ENCODE measurements around the gene LEKR1. TPM values are rescaled to one million over a fixed set of nuclear protein-coding genes. Genes with fewer than 3 reads are reported as not detected.

The LEKR1 gene
- total RNA-seq, 1 experiment from 2014 or later = 1.3 TPM

DNA sequence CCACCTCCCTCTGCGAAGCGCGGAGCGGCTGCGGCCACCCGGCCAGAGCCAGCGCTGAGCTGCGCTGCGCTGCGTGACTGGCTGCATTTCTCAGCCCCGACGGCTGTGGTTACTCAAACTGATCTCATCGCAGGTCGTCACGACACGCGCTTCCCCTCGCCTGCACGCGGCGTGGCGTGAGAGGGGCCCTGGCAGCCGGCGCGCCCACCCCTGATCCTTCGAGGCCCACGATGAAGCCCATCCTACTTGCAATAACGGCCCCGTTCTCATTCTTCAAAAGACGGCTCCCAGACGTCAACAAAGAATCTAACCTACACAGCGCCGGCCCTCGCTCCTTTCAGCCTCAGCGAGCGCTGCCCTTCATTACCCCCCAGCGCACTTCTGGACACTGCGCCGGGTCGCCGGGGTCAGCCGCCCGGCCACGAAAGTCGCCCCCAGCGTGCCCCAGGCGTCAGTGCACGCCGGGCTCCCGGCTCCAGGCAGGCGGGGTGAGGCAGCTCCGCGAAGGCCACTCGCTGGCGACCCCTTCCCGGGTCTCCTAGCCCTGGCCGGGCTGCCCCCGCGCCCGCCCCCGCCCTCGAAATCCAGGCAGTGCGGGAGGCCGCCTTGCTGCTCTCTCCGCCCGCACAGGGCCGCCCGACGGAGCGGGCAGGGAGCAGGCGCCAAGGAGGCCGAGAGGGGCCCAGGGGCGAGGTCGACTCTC, 9.9 kb upstream of the LEKR1 start:
- no peaks in the 10 kb centered on the region for H3K9me3 Mint-ChIP-seq (ENCODE audit: unreplicated experiment)
- POLR2A ChIA-PET = interaction anchor here (1.1 to 8.0 kb wide), 3 partner anchors 34 to 270 kb away, joined by 3 to 103 read pairs (median 4); partner anchors contain the start of gene TIPARP
- H3K4me1 Mint-ChIP-seq (ENCODE audit: insufficient read depth, unreplicated experiment) = peaks cover 41% of the 10 kb centered on the region
- H3K27me3 Mint-ChIP-seq (ENCODE audit: insufficient read depth, unreplicated experiment) = no peaks in the 10 kb centered on the region
- peak overlapping the region; percentile 82 for H3K4me3 Mint-ChIP-seq (ENCODE audit: unreplicated experiment)
- CTCF ChIA-PET = interaction anchor here (0.7 kb wide), 1 partner anchor 311 kb away, joined by 3 read pairs; no protein-coding TSS in a partner anchor
- BruUV-seq (replicated peaks) = no TSS peak
- peak overlapping the region; percentile 95 for H3K27ac Mint-ChIP-seq (ENCODE audit: low read depth, unreplicated experiment)
- H3K36me3 Mint-ChIP-seq (ENCODE audit: insufficient read depth, unreplicated experiment) = peaks cover 6% of the 10 kb centered on the region
- TF ChIP-seq, protein P1, sequence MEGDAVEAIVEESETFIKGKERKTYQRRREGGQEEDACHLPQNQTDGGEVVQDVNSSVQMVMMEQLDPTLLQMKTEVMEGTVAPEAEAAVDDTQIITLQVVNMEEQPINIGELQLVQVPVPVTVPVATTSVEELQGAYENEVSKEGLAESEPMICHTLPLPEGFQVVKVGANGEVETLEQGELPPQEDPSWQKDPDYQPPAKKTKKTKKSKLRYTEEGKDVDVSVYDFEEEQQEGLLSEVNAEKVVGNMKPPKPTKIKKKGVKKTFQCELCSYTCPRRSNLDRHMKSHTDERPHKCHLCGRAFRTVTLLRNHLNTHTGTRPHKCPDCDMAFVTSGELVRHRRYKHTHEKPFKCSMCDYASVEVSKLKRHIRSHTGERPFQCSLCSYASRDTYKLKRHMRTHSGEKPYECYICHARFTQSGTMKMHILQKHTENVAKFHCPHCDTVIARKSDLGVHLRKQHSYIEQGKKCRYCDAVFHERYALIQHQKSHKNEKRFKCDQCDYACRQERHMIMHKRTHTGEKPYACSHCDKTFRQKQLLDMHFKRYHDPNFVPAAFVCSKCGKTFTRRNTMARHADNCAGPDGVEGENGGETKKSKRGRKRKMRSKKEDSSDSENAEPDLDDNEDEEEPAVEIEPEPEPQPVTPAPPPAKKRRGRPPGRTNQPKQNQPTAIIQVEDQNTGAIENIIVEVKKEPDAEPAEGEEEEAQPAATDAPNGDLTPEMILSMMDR (IDR thresholded peaks at IDR 0.05; ENCODE audit: unreplicated experiment) = no peak
- peak; percentile 27 for DNase-seq (ENCODE audit: unreplicated experiment)
- intact Hi-C loops (cut with micrococcal nuclease) = loop anchor here (5.0 kb wide), 2 partner anchors 124 to 316 kb away; no protein-coding TSS in a partner anchor

DNA sequence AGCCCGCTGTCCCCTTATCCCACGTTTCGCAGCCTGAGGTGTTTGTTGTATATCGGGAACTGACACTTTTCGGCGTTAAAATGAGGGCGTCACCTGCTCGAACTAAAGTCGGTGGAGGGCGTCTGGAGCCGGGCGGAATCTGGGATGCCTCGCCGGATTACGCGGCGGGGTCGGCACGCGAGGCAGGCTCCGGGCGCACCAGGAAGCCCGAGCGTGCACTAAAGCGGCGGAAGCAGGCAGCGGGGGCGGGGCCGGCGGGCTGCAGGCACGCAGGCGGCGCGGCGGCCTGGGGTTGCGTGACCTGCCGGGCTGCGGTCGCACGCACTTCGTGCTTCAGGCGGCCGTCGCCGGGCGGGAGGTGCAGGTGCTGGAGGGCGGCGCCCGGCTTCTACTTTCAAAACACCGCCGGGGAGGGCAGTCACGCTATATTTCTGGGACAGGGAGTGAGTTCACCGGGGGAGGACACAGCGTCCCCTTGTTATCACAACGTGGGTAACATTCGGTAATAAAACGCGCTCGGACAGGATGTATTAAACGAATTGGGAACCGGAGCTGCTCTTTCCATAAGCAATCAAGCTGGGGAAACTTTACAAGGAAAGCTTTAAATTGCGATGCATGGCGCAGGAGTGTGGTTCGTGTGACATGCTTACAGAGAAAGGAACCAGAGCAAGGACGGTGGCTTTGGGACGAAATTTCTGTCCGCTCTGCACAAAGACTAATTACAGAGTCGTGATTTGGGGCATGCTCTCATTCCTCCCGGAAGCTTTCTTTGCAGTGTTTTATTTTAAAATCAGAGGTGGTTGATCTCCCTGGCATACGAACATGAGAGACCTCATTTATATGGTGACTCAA, 9.1 kb upstream of the LEKR1 start:
- Mint-ChIP-seq H3K36me3 (ENCODE audit: insufficient read depth, unreplicated experiment) (peaks cover 6% of the 10 kb centered on the region), H3K4me3 (ENCODE audit: unreplicated experiment) (peak overlapping the region; percentile 82), H3K4me1 (ENCODE audit: insufficient read depth, unreplicated experiment) (peaks cover 41% of the 10 kb centered on the region), H3K27ac (ENCODE audit: low read depth, unreplicated experiment) (peak overlapping the region; percentile 95), H3K9me3 (ENCODE audit: unreplicated experiment) (no peaks in the 10 kb centered on the region), H3K27me3 (ENCODE audit: insufficient read depth, unreplicated experiment) (no peaks in the 10 kb centered on the region)
- BruUV-seq (replicated peaks) = TSS peak; percentile 96
- TF ChIP-seq, protein P1 (IDR thresholded peaks at IDR 0.05; ENCODE audit: unreplicated experiment) = no peak
- ChIA-PET CTCF (interaction anchor here (0.6 to 1.7 kb wide), 8 partner anchors 8 to 321 kb away, joined by 3 to 7 read pairs (median 4); no protein-coding TSS in a partner anchor), POLR2A (interaction anchor here (0.6 to 8.0 kb wide), 34 partner anchors 10 to 358 kb away, joined by 3 to 103 read pairs (median 6); partner anchors contain the start of genes CCNL1, LEKR1, SSR3 and TIPARP)
- peak; percentile 86 for DNase-seq (ENCODE audit: unreplicated experiment)
- intact Hi-C loops (cut with micrococcal nuclease) = loop anchor here (1.0 to 5.0 kb wide), 3 partner anchors 125 to 315 kb away; no protein-coding TSS in a partner anchor

DNA sequence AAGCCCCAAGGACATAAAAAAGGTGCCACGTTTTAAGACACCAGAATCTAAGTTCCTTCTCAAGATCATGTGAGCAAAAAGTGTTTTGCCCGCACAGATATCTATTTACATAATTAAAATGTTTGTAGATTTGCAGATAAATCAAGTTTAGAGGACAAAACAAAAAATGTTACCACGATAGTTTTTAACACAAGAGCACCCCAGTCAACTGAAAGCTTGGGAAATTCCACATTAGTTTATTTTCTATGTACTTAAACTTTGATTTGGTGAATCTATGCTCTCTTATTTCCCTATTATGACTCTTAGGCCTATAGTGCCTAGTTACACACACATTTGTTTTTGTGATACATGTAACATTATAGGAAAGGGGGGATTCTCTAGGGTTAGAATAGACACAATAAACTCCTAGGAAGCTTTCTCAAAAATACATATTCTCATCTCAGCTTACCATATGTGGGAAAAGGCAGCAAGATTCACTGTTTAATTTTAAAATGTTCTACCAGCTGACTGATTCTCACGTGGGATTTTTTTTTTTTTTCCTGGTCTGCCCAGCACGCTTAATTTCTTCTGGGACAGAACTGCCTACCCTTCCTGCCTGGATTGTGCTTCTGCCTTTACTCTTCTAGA, 8.4 kb upstream of the LEKR1 start:
- H3K4me1 Mint-ChIP-seq (ENCODE audit: insufficient read depth, unreplicated experiment) = peaks cover 38% of the 10 kb centered on the region
- CTCF ChIA-PET = interaction anchor here (0.6 to 1.7 kb wide), 8 partner anchors 8 to 320 kb away, joined by 3 to 7 read pairs (median 4); no protein-coding TSS in a partner anchor
- TF ChIP-seq, protein P1 (IDR thresholded peaks at IDR 0.05; ENCODE audit: unreplicated experiment) = no peak
- DNase-seq (ENCODE audit: unreplicated experiment) = no peak
- POLR2A ChIA-PET = interaction anchor here (0.6 to 8.0 kb wide), 37 partner anchors 9 to 358 kb away, joined by 3 to 103 read pairs (median 6); partner anchors contain the start of genes CCNL1, LEKR1, SSR3 and TIPARP
- no peaks in the 10 kb centered on the region for H3K9me3 Mint-ChIP-seq (ENCODE audit: unreplicated experiment)
- no peaks in the 10 kb centered on the region for H3K27me3 Mint-ChIP-seq (ENCODE audit: insufficient read depth, unreplicated experiment)
- BruUV-seq (replicated peaks) = no TSS peak
- H3K27ac Mint-ChIP-seq (ENCODE audit: low read depth, unreplicated experiment) = peak overlapping the region; percentile 95
- peaks cover 6% of the 10 kb centered on the region for H3K36me3 Mint-ChIP-seq (ENCODE audit: insufficient read depth, unreplicated experiment)
- intact Hi-C loops (cut with micrococcal nuclease) = loop anchor here (1.0 to 5.0 kb wide), 5 partner anchors 125 to 315 kb away; partner anchors contain the start of gene SSR3
- peak overlapping the region; percentile 82 for H3K4me3 Mint-ChIP-seq (ENCODE audit: unreplicated experiment)
